PC-3 (cell line): ENCODE measurements around the gene TEX36. TPM values are rescaled to one million over a fixed set of nuclear protein-coding genes. Genes with fewer than 3 reads are reported as not detected.

Experiments
- ATAC-seq: fragments of 200-7000 bp; cut with Tn5 transposase; 2 replicates; pipeline ENCODE4 v1.9.1; 2020; ENCODE audit warnings: mild to moderate bottlenecking, moderate library complexity
- BruUV-seq: library from RNA; stranded (reverse); fragments of 400-500 nt; replicated peaks from 2 replicates; lab custom pipeline; 2021; lab: Mats Ljungman, UMichigan
- CTCF ChIA-PET: fragments of 300-600 bp; sonication (Branson Sonifier 250); formaldehyde crosslinking; loops from one replicate; lab custom pipeline; 2022; ENCODE audit warnings: antibody characterized with exemption; lab: Charles Lee
- POLR2A ChIA-PET: fragments of 300-600 bp; sonication (Branson Sonifier 250); formaldehyde crosslinking; loops from one replicate; lab custom pipeline; 2022; ENCODE audit warnings: antibody characterized with exemption; ENCODE audit not compliant: unreplicated experiment; lab: Charles Lee
- DNase-seq: peaks from one replicate; pipeline ENCODE4 v3.0.0-alpha.2; 2015
- H2AFZ ChIP-seq: fragments of 300-600 bp; sonication (generic); 2 replicates; pipeline ENCODE4 v1.6.0; 2016; ENCODE audit warnings: antibody characterized with exemption, low read length
- H3F3A ChIP-seq: fragments of 300-600 bp; sonication (generic); one replicate; pipeline ENCODE4 v1.6.0; 2017; ENCODE audit warnings: antibody characterized with exemption, low read length, control low read depth, mild to moderate bottlenecking; ENCODE audit not compliant: unreplicated experiment
- H3K27ac ChIP-seq: fragments of 300-600 bp; sonication (generic); 2 replicates; pipeline ENCODE4 v1.5.1; 2016; ENCODE audit warnings: mild to moderate bottlenecking, low read length
- H3K27me3 ChIP-seq: fragments of 300-600 bp; sonication (generic); 2 replicates; pipeline ENCODE4 v1.6.1; 2016; ENCODE audit warnings: low read length, mixed read lengths
- H3K36me3 ChIP-seq: fragments of 300-600 bp; sonication (generic); 2 replicates; pipeline ENCODE4 v1.6.1; 2016; ENCODE audit warnings: low read depth, mixed run types, low read length, mixed read lengths
- H3K4me1 ChIP-seq: fragments of 300-600 bp; sonication (generic); 2 replicates; pipeline ENCODE4 v1.5.1; 2016; ENCODE audit warnings: low read length; ENCODE audit not compliant: insufficient read depth
- H3K4me2 ChIP-seq: fragments of 300-600 bp; sonication (generic); 2 replicates; pipeline ENCODE4 v1.6.0; 2016; ENCODE audit warnings: low read length
- H3K4me3 ChIP-seq: fragments of 300-600 bp; sonication (generic); 2 replicates; pipeline ENCODE4 v1.5.1; 2016; ENCODE audit warnings: mild to moderate bottlenecking, low read length, mixed read lengths
- H3K79me2 ChIP-seq: fragments of 300-600 bp; sonication (generic); 2 replicates; pipeline ENCODE4 v1.6.1; 2017; ENCODE audit warnings: low read length, mixed read lengths
- H3K9ac ChIP-seq: fragments of 300-600 bp; sonication (generic); 2 replicates; pipeline ENCODE4 v1.6.0; 2016; ENCODE audit warnings: mild to moderate bottlenecking, low read length
- H3K9me2 ChIP-seq: fragments of 300-600 bp; sonication (generic); replicated peaks from 2 replicates; pipeline ENCODE4 v1.6.1; 2016; ENCODE audit warnings: mixed run types, low read length, mixed read lengths
- H3K9me3 ChIP-seq: fragments of 300-600 bp; sonication (generic); 2 replicates; pipeline ENCODE4 v1.6.1; 2016; ENCODE audit warnings: low read length, mixed read lengths
- H4K20me1 ChIP-seq: fragments of 300-600 bp; sonication (generic); 2 replicates; pipeline ENCODE4 v1.6.1; 2016; ENCODE audit warnings: low read length, mixed read lengths
- EZH2 ChIP-seq: fragments of 300-600 bp; sonication (generic); IDR thresholded peaks from one replicate; pipeline ENCODE4 v1.6.1; 2017; ENCODE audit warnings: antibody characterized with exemption, mild to moderate bottlenecking, low read length; ENCODE audit not compliant: unreplicated experiment
- EZH2phosphoT487 ChIP-seq: fragments of 300-600 bp; sonication (generic); IDR thresholded peaks from 2 replicates; pipeline ENCODE4 v1.6.1; 2018; ENCODE audit warnings: mild to moderate bottlenecking, antibody characterized with exemption, low read length, borderline replicate concordance
- intact Hi-C: fragments of 100-400 bp; cut with micrococcal nuclease; formaldehyde crosslinking; loops from 2 replicates; pipeline ENCODE4 v1.9.0; 2023
- total RNA-seq: library from RNA; depleted of rRNA; stranded (reverse); fragments of >200 nt; gene quantifications from 2 replicates; pipeline ENCODE4 v1.2.3, GENCODE V29; 2014
- TF ChIP-seq, protein P1 (sequence below): fragments of 300-600 bp; sonication (generic); conservative IDR thresholded peaks from 2 replicates; pipeline ENCODE4 v1.5.1; 2017; ENCODE audit warnings: antibody characterized with exemption, low read depth, mild to moderate bottlenecking, low read length

The TEX36 gene
- total RNA-seq, 1 experiment from 2014 or later: not detected

GRCh38 chr10:125608474-125608873, 74.5 kb downstream of the TEX36 start:
- ChIA-PET POLR2A (no interaction called here), CTCF (no interaction called here)
- Histone ChIP-seq H3K79me2 (no peaks in the 10 kb centered on the region), H3K9me3 (no peaks in the 10 kb centered on the region), H2AFZ (no peak overlapping the region), H3K9me2 (no peaks in the 10 kb centered on the region), H4K20me1 (no peaks in the 10 kb centered on the region), H3F3A (no peaks in the 10 kb centered on the region), H3K4me3 (no peak overlapping the region), H3K27ac (no peak overlapping the region), H3K4me1 (no peaks in the 10 kb centered on the region), H3K27me3 (peaks cover 12% of the 10 kb centered on the region; the same call in 1 of the 2 replicates), H3K36me3 (no peaks in the 10 kb centered on the region), H3K4me2 (no peak overlapping the region), H3K9ac (no peak overlapping the region)
- no peak for TF ChIP-seq EZH2
- no peak for TF ChIP-seq EZH2phosphoT487
- TF ChIP-seq, protein P1, sequence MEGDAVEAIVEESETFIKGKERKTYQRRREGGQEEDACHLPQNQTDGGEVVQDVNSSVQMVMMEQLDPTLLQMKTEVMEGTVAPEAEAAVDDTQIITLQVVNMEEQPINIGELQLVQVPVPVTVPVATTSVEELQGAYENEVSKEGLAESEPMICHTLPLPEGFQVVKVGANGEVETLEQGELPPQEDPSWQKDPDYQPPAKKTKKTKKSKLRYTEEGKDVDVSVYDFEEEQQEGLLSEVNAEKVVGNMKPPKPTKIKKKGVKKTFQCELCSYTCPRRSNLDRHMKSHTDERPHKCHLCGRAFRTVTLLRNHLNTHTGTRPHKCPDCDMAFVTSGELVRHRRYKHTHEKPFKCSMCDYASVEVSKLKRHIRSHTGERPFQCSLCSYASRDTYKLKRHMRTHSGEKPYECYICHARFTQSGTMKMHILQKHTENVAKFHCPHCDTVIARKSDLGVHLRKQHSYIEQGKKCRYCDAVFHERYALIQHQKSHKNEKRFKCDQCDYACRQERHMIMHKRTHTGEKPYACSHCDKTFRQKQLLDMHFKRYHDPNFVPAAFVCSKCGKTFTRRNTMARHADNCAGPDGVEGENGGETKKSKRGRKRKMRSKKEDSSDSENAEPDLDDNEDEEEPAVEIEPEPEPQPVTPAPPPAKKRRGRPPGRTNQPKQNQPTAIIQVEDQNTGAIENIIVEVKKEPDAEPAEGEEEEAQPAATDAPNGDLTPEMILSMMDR: no peak
- BruUV-seq: no TSS peak
- DNase-seq (no peak), ATAC-seq (no peak)
- intact Hi-C loops: no loop called here

- ChIA-PET CTCF (no interaction called here), POLR2A (no interaction called here)
- no peak for DNase-seq
These were observed 75.2 kb downstream of the TEX36 start for GRCh38 chr10:125607689-125608290.

More at GRCh38 chr10:125607689-125608290, 75.2 kb downstream of the TEX36 start:
- Histone ChIP-seq H3K9me3 (no peaks in the 10 kb centered on the region), H3K9ac (no peak overlapping the region), H3K27ac (no peak overlapping the region), H3K4me1 (no peaks in the 10 kb centered on the region), H3K27me3 (peaks cover 12% of the 10 kb centered on the region; the same call in 1 of the 2 replicates), H2AFZ (no peak overlapping the region), H4K20me1 (no peaks in the 10 kb centered on the region), H3K9me2 (no peaks in the 10 kb centered on the region), H3K79me2 (no peaks in the 10 kb centered on the region), H3F3A (no peaks in the 10 kb centered on the region), H3K4me3 (no peak overlapping the region), H3K36me3 (no peaks in the 10 kb centered on the region), H3K4me2 (no peak overlapping the region)
- TF ChIP-seq EZH2 (no peak), EZH2phosphoT487 (no peak)
- TF ChIP-seq, protein P1: no peak
- intact Hi-C loops: no loop called here
- no peak for ATAC-seq
- BruUV-seq: no TSS peak
